Fibroblast of skin of right quadriceps (primary cell): Measurements from ENCODE around the gene ZWINT.

Experiments used
- DNase-seq: peaks from one replicate; pipeline ENCODE4 v3.0.0-alpha.2; 2013

The ZWINT gene

GRCh38 chr10:56360967-56361612, at the start of gene ZWINT:
ZWINT (minus strand) TSS chr10:56361259; CDS start chr10:56361236, 23 bp downstream.
- peak; percentile 96 for DNase-seq

GRCh38 chr10:56383806-56384205, 22.7 kb upstream of the ZWINT start:
- DNase-seq: no peak

GRCh38 chr10:56370217-56371113, 9.4 kb upstream of the ZWINT start:
- no peak for DNase-seq

GRCh38 chr10:56360583-56360966, 484 bp downstream of the ZWINT start:
- no peak for DNase-seq

GRCh38 chr10:56359837-56360236, 1.2 kb downstream of the ZWINT start:
- no peak for DNase-seq

GRCh38 chr10:56357018-56357417, 4.0 kb downstream of the ZWINT start:
- DNase-seq: no peak

- no peak for DNase-seq
Observed at GRCh38 chr10:56351909-56352630, 9.0 kb downstream of the ZWINT start.

- DNase-seq: no peak
Observed at GRCh38 chr10:56349611-56350010, 11.4 kb downstream of the ZWINT start.

- no peak for DNase-seq
Observed at GRCh38 chr10:56348101-56348500, 13.0 kb downstream of the ZWINT start.

GRCh38 chr10:56346845-56347415, 14.1 kb downstream of the ZWINT start:
- DNase-seq: peak; percentile 20

GRCh38 chr10:56341612-56342011, 19.4 kb downstream of the ZWINT start:
- no peak for DNase-seq

GRCh38 chr10:56329961-56330360, 31.1 kb downstream of the ZWINT start:
- DNase-seq: no peak

GRCh38 chr10:56327118-56327517, 33.9 kb downstream of the ZWINT start:
- no peak for DNase-seq

- DNase-seq: no peak
Observed at GRCh38 chr10:56319386-56319785, 41.7 kb downstream of the ZWINT start.

GRCh38 chr10:56318816-56319215, 42.2 kb downstream of the ZWINT start:
- no peak for DNase-seq

- no peak for DNase-seq
Observed at GRCh38 chr10:56317603-56318002, 43.5 kb downstream of the ZWINT start.

GRCh38 chr10:56316603-56317002, 44.5 kb downstream of the ZWINT start:
- no peak for DNase-seq
